GM21619 (cell line): ENCODE results near the gene C19orf12.
"Not testable (repeated sequence)": the region's sequence is repeated elsewhere in the genome, so short reads cannot be mapped to it uniquely, and the experiment has no call there.

Experiments
- ATAC-seq: cut with Tn5 transposase; IDR thresholded peaks from one replicate; pipeline ENCODE4 v1.9.1; 2021; ENCODE audit not compliant: unreplicated experiment

C19orf12 gene

GRCh38 chr19:29677001-29677817 is 37.9 kb downstream of the C19orf12 start:
- ATAC-seq, result no peak

- no peak for ATAC-seq
Measured at GRCh38 chr19:29676586-29676985, 38.5 kb downstream of the C19orf12 start.

GRCh38 chr19:29675650-29676186 is 39.3 kb downstream of the C19orf12 start:
- ATAC-seq, result no peak

- no peak for ATAC-seq
Measured at GRCh38 chr19:29675120-29675649, 39.9 kb downstream of the C19orf12 start.

GRCh38 chr19:29674374-29675119 is 40.5 kb downstream of the C19orf12 start:
- no peak for ATAC-seq

- ATAC-seq, result no peak
Measured at GRCh38 chr19:29673451-29674371, 41.4 kb downstream of the C19orf12 start.

GRCh38 chr19:29672933-29673336 is 42.1 kb downstream of the C19orf12 start:
- peak; percentile 34 for ATAC-seq

GRCh38 chr19:29672319-29672932 is 42.6 kb downstream of the C19orf12 start:
- no peak for ATAC-seq

GRCh38 chr19:29671393-29672160 is 43.5 kb downstream of the C19orf12 start:
- ATAC-seq, result peak; percentile 74

GRCh38 chr19:29671026-29671392 is 44.1 kb downstream of the C19orf12 start:
- not testable (repeated sequence) for ATAC-seq

GRCh38 chr19:29670255-29670654 is 44.8 kb downstream of the C19orf12 start:
- ATAC-seq, result no peak

- ATAC-seq, result no peak
Measured at GRCh38 chr19:29668746-29669609, 46.1 kb downstream of the C19orf12 start.

GRCh38 chr19:29667901-29668341 is 47.1 kb downstream of the C19orf12 start:
- no peak for ATAC-seq

- no peak for ATAC-seq
Measured at GRCh38 chr19:29667387-29667783, 47.7 kb downstream of the C19orf12 start.

GRCh38 chr19:29666578-29667386 is 48.3 kb downstream of the C19orf12 start:
- no peak for ATAC-seq

- ATAC-seq, result peak; percentile 12
Measured at GRCh38 chr19:29665826-29666577, 49.1 kb downstream of the C19orf12 start.
